NCI-H526 (cell line): ENCODE results near the gene AHCY.
"Not testable (repeated sequence)": the region's sequence is repeated elsewhere in the genome, so short reads cannot be mapped to it uniquely, and the experiment has no call there.

Source experiments
- DNase-seq, 2 experiments: peaks; one replicate each; lab custom pipeline; 2025; lab: John Stamatoyannopoulos, UW

The AHCY gene

GRCh38 chr20:34298294-34298784 is 4.8 kb downstream of the AHCY start:
- not testable (repeated sequence) for DNase-seq

- no peak for DNase-seq
Measured at GRCh38 chr20:34296468-34296867, 6.7 kb downstream of the AHCY start.

DNA sequence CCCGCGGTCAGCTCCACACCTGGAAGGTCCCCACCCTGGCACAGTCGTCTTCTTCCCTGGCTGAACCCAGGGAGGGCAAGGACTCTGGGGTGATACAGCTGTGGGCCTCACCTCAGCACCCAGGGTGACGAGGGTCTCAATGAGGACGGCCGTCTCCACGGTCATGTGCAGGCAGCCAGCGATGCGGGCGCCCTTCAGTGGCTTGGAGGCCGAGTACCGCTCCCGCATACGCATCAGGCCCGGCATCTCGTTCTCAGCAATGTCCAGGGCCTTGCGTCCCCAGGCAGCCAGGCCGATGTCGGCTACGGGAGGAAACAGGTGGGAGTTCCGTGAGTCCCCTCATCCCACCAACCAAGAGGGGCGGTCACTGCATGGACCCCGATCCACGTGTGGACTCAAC is 7.9 kb downstream of the AHCY start:
- DNase-seq = no peak

DNA sequence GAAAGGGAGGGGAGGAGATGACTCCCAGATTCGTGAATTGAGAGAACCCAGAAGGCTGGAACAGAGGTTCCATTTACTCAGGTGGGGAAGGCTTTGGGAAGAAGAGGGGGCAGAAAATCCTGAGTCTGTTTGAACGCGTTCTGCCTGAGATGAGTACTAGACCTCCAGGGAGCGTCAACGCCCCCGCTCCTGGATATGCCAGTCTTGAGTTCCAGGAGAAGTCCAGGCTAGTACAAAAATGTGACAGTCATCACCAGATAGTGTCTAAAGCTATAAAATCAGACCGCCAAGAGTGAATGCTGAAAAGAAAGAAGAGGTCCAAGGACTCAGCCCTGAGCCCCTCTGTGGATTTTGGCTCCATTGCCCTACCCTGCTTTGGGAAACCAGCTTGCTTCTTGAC is 8.6 kb downstream of the AHCY start:
- DNase-seq = no peak

DNA sequence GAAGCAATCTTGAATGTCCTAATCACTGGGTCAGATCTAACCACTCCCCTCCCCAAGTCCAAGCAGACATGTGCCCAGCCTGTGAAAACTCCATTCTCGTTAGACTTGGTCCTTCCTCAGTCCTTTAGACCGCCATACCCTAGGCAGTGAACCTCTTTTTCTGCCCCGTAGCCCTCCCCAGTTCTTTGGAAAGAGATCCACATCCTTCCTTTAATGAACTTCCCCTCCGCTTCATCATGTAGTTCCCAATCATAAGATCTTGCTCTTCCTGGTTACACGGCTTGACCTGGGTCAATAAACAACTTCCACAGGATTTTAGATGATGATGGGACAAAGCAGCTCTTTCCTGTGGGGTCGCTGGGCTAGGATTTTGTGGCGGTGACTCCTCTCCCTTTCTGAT is 9.6 kb downstream of the AHCY start:
- no peak for DNase-seq

GRCh38 chr20:34293119-34293518 is 10.0 kb downstream of the AHCY start:
- no peak for DNase-seq

DNA sequence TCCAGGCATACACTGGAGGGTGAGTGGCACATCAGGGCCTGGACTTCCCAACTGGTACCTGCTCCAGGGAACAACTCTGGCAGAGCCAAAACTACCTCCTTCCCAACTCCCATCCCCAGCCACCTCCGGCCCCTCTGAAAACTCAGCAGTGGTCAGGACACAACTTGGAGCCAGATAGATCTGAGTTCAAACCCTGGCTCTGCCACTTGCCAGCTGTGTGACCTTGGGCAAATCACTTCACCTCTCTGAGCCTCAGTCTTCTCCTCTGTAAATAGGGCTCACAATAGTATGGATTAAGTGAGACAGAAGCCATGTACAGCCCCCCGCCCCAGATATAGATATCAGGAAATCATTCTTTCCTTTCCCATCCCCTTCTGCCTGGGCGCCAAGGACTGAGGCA is 10.7 kb downstream of the AHCY start:
- no peak for DNase-seq

- DNase-seq = no peak
Measured at GRCh38 chr20:34290471-34290870, 12.7 kb downstream of the AHCY start.

DNA sequence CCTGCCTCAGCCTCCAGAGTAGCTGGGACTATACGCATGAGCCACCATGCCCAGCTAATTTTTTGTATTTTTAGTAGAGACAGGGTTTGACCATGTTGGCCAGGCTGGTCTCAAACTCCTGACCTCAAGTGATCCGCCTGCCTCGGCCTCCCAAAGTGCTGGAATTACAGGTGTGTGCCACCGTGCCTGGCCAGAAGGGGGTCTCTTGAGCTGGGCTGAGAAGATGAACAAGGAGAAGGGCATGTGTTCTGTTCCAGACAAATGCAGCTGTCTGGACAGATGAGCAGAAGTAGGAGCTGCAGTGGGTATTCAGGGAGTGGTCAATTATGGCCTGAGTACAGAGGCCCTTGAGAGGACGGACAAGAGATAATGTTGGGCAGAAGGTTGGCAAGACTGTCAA is 15.7 kb downstream of the AHCY start:
- DNase-seq = not testable (repeated sequence)

- no peak for DNase-seq
Measured at GRCh38 chr20:34285450-34285849, 17.7 kb downstream of the AHCY start.

- DNase-seq = no peak
Measured at GRCh38 chr20:34283844-34284243, 19.3 kb downstream of the AHCY start.

DNA sequence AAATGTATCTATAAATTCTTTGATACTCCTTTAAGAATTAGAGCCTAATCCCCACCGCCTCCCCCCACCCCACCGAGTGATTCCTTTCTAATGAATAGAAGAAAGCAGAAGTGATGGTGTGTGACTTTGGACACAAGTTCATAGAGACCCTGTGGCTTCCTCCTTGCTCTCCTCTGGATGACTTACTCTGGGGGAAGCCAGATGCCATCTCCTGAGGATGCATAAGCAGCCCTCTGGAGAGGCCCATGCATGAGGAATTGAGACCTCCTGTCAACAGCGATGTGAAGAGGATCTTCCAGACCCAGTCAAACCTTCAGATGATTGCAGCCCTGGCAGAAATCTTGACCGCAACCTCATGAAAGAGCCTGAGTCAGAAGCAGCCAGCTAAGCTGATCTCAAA is 21.1 kb downstream of the AHCY start:
- DNase-seq = no peak

GRCh38 chr20:34281177-34281576 is 22.0 kb downstream of the AHCY start:
- DNase-seq = no peak

DNA sequence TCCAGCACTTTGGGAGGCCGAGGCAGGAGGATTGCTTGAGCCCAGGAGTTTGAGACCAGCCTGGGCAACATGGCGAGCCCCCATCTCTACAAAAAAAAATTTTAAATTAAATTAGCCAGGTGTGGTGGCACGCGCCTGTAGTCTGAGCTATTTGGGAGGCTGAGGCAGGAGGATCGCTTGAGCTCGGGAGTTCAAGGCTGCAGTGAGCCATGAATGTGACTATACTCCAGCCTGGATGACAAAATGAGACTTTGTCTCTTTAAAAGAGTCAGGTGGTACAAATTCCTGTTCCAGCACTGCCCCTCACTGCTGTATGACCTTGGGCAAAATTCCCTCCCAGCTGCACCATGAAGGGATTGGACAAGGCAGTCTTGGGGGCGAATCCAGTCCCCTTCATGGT is 28.5 kb downstream of the AHCY start:
- no peak for DNase-seq

GRCh38 chr20:34271956-34272355 is 31.2 kb downstream of the AHCY start:
- DNase-seq = no peak

GRCh38 chr20:34269996-34270627 is 33.0 kb downstream of the AHCY start:
- DNase-seq = no peak

DNA sequence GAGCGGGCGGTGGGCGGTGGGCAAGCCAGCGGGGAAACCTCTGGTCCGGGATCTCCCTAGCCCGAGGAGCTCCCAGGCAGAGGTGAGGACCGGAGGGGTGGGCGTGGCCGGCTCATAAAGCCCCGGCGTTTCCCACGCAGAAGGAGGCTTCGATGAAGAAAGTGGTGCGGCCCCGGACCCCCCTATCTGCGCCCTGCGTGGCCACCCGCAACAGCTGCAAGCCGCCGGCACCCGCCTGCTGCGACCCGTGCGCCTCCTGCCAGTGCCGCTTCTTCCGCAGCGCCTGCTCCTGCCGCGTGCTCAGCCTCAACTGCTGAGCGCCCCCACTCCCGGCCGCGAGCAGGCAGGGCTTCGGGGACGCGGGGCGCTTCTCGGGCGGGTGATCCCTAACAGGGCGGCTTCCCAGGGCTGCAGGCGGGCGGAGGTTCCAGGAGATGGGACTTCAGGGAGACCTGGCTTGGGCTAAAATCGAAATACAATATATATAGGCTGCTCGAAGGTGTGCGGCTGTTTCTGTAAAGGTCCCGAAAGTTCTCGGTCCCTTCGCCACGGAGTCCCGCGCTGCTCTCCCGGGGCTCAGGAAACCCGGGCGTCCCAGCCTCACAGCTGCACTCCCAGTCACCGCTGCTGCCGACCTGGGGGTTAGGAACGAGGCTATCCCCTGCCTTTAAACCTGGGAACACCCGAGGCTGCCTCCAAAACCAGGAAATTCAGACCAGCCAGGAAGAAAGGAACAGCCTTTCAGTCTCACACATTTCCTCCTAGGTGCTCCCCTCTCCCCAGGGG is 34.1 kb downstream of the AHCY start:
- DNase-seq = no peak

DNA sequence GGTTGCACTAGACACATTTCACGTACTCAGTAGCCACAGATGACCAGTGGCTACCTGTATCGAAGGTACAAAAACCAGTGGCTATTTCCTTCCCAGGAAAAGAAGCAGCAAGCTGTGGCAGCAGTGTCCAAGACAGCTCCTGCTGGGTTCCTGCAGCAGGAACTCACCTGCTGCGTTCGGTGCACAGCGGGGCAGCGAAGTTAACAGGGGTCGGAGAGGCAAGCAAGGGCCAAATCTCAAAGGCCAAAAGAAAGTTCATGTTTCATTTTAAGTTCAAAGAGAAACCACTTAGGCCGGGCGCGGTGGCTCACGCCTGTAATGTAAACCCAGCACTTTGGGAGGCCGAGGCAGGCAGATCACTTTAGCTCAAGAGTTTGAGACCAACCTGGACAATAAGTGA is 35.0 kb downstream of the AHCY start:
- no peak for DNase-seq

- no peak for DNase-seq
Measured at GRCh38 chr20:34264141-34264540, 39.0 kb downstream of the AHCY start.

DNA sequence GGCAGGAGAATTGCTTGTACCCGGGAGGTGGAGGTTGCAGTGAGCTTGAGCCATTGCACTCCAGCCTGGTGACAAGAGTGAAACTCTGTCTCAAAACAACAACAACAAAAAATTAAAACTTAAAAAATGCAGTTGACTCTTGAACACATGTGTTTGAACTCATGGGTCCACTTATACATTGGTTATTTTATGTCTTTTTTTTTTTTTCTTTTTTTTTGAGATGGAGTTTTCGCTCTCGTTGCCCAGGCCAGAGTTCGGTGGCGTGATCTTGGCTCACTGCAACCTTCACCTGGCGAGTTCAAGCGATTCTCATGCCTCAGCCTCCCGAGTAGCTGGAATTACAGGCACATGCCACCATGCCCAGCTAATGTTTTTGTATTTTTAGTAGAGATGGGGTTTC is 39.7 kb downstream of the AHCY start:
- not testable (repeated sequence) for DNase-seq

GRCh38 chr20:34262488-34263288 is 40.5 kb downstream of the AHCY start:
- no peak for DNase-seq

DNA sequence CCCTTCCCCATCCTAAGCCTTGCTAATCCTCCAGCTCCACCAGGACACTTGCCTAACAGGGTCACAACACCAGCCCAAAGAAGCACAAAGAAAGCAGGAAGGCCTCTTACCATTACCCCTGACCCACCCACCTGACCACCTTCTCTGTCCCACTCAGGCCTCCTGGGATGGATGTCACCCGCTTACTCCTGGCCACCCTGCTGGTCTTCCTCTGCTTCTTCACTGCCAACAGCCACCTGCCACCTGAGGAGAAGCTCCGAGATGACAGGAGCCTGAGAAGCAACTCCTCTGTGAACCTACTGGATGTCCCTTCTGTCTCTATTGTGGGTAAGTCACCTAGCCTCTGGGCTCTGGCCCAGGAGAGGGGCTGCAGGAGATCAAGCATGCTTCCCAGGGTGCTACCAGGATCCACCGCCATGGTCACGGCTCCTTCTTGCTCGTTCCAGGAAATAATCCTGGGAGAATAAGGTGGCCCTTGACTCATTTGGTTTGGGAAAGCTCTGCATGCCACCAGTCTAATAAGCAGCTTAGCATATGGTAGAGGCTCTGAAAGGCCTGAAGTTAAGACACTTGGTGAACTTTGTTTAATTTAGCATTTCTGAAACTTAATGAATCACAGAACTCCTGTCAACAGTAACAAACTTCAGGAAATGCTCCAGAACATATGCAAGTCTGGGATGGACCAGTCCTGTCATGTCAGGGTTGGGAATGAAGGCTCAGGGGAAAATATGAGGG is 42.8 kb downstream of the AHCY start:
- DNase-seq = no peak
